Suprapubic skin (tissue), 4 donors: ENCODE data around the gene TNIK. TPM values are rescaled to one million over a fixed set of nuclear protein-coding genes. Genes with fewer than 3 reads are reported as not detected.

Source experiments
- DNase-seq, 2 donors: peaks; one replicate each; pipeline ENCODE4 v3.0.0-alpha.2; 2019; ENCODE audit warnings: low spot score in 2 of 2
- H3K27ac ChIP-seq: fragments of 200-600 bp; sonication (generic); one replicate; pipeline ENCODE4 v1.5.1; 2019
- H3K27me3 ChIP-seq: fragments of 200-600 bp; sonication (generic); one replicate; pipeline ENCODE4 v1.5.1; 2019
- H3K36me3 ChIP-seq: fragments of 200-600 bp; sonication (generic); one replicate; pipeline ENCODE4 v1.5.1; 2019
- H3K4me1 ChIP-seq: fragments of 200-600 bp; sonication (generic); one replicate; pipeline ENCODE4 v1.5.1; 2019
- H3K4me3 ChIP-seq: fragments of 200-600 bp; sonication (generic); one replicate; pipeline ENCODE4 v1.5.1; 2019; ENCODE audit warnings: mild to moderate bottlenecking
- H3K9me3 ChIP-seq: fragments of 200-600 bp; sonication (generic); one replicate; pipeline ENCODE4 v1.5.1; 2019
- EP300 ChIP-seq: sonication (generic); formaldehyde crosslinking; IDR thresholded peaks from one replicate; pipeline ENCODE4 v1.6.1; 2017; ENCODE audit warnings: antibody characterized with exemption
- POLR2A ChIP-seq, 2 donors: fragments of 450-650 bp; IDR thresholded peaks; one replicate each; pipeline ENCODE4 v1.6.1; 2017; ENCODE audit warnings: antibody characterized with exemption in 2 of 2, mild to moderate bottlenecking in 2 of 2, moderate library complexity in 2 of 2
- POLR2AphosphoS5 ChIP-seq, 3 donors: sonication (generic); formaldehyde crosslinking; IDR thresholded peaks; one replicate each; pipeline ENCODE4 v1.6.1; 2017; ENCODE audit warnings: antibody characterized with exemption in 3 of 3
- WGBS: methylation state at CpG from one replicate; pipeline ENCODE4 v1.1.5; 2018; 5-methylcytosine and 5-hydroxymethylcytosine counted together
- total RNA-seq, 4 donors: library from RNA; depleted of rRNA; stranded (reverse); fragments of >200 nt; gene quantifications; one replicate each; pipeline ENCODE4 v1.1.0, GENCODE V29; 2016
- TF ChIP-seq, protein P1 (sequence below), 2 donors: fragments of 200-600 bp in 1 of 2; fragments of 450-650 bp in 1 of 2; sonication (generic) in 1 of 2; IDR thresholded peaks; one replicate each; pipeline ENCODE4 v1.5.1; 2016 to 2019; ENCODE audit warnings: antibody characterized with exemption in 2 of 2, mild to moderate bottlenecking in 1 of 2, moderate library complexity in 1 of 2

TNIK gene
- total RNA-seq, 4 donors from 2014 or later, result 2.0 to 4.3 (median 3.1) TPM

GRCh38 chr3:171145798-171146197, 314.4 kb downstream of the TNIK start:
- DNase-seq, result no peak
- no peak overlapping the region for H3K4me3 ChIP-seq
- no peak for TF ChIP-seq POLR2AphosphoS5 (IDR thresholded peaks at IDR 0.05)
- TF ChIP-seq POLR2A (IDR thresholded peaks at IDR 0.05), result no peak
- TF ChIP-seq, protein P1, sequence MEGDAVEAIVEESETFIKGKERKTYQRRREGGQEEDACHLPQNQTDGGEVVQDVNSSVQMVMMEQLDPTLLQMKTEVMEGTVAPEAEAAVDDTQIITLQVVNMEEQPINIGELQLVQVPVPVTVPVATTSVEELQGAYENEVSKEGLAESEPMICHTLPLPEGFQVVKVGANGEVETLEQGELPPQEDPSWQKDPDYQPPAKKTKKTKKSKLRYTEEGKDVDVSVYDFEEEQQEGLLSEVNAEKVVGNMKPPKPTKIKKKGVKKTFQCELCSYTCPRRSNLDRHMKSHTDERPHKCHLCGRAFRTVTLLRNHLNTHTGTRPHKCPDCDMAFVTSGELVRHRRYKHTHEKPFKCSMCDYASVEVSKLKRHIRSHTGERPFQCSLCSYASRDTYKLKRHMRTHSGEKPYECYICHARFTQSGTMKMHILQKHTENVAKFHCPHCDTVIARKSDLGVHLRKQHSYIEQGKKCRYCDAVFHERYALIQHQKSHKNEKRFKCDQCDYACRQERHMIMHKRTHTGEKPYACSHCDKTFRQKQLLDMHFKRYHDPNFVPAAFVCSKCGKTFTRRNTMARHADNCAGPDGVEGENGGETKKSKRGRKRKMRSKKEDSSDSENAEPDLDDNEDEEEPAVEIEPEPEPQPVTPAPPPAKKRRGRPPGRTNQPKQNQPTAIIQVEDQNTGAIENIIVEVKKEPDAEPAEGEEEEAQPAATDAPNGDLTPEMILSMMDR (IDR thresholded peaks at IDR 0.05), result no peak
- H3K9me3 ChIP-seq, result no peaks in the 10 kb centered on the region
- H3K4me1 ChIP-seq, result no peaks in the 10 kb centered on the region
- no peaks in the 10 kb centered on the region for H3K36me3 ChIP-seq
- whole genome bisulfite sequencing, result over 99% methylated on average over 3 of the region's 3 CpGs
- no peak overlapping the region for H3K27ac ChIP-seq
- no peaks in the 10 kb centered on the region for H3K27me3 ChIP-seq

DNA sequence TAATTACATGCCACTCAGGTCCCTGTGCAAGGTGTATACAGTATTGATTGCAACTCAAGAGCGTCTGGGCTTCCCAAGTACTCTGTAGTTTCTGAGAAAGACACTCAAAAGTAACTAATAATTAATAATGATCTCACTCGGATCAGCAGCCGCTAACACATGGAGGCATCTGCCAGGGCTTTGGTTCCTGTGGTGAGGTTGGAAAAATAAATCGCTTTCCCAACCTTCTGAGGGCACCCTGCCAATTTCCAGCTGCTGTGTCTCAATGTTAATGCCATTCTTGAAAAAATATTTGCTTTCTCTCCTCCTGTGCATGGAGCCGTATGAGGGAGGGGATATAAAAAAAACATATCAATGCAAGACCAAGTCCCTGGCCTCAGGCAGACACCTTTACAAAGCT, 317.2 kb downstream of the TNIK start:
- Histone ChIP-seq H3K36me3 (no peaks in the 10 kb centered on the region), H3K27me3 (no peaks in the 10 kb centered on the region), H3K4me1 (no peaks in the 10 kb centered on the region), H3K4me3 (no peak overlapping the region), H3K9me3 (no peaks in the 10 kb centered on the region), H3K27ac (no peak overlapping the region)
- 45% methylated on average over 5 of the region's 5 CpGs for WGBS
- TF ChIP-seq POLR2AphosphoS5 (IDR thresholded peaks at IDR 0.05) (no peak), POLR2A (IDR thresholded peaks at IDR 0.05) (no peak), EP300 (no peak)
- TF ChIP-seq, protein P1 (IDR thresholded peaks at IDR 0.05), result no peak
- DNase-seq, result no peak

- Histone ChIP-seq H3K4me1 (no peaks in the 10 kb centered on the region), H3K27me3 (no peaks in the 10 kb centered on the region), H3K9me3 (no peaks in the 10 kb centered on the region), H3K27ac (no peak overlapping the region), H3K4me3 (no peak overlapping the region), H3K36me3 (no peaks in the 10 kb centered on the region)
- DNase-seq, result no peak
- TF ChIP-seq POLR2AphosphoS5 (IDR thresholded peaks at IDR 0.05), result no peak
- no peak for TF ChIP-seq POLR2A (IDR thresholded peaks at IDR 0.05)
- TF ChIP-seq EP300, result no peak
- TF ChIP-seq, protein P1 (IDR thresholded peaks at IDR 0.05), result no peak
- WGBS, result 97% methylated on average over 10 of the region's 10 CpGs
Measured at GRCh38 chr3:171140246-171140645, 320.0 kb downstream of the TNIK start.

- TF ChIP-seq POLR2A (IDR thresholded peaks at IDR 0.05) (no peak), POLR2AphosphoS5 (IDR thresholded peaks at IDR 0.05) (no peak), EP300 (no peak)
- TF ChIP-seq, protein P1 (IDR thresholded peaks at IDR 0.05), result no peak
- Histone ChIP-seq H3K27me3 (no peaks in the 10 kb centered on the region), H3K4me3 (no peak overlapping the region), H3K36me3 (no peaks in the 10 kb centered on the region), H3K27ac (no peak overlapping the region), H3K9me3 (no peaks in the 10 kb centered on the region), H3K4me1 (no peaks in the 10 kb centered on the region)
- DNase-seq, result no peak
- 97% methylated on average over 2 of the region's 2 CpGs for WGBS
Measured at GRCh38 chr3:171138027-171138426, 322.2 kb downstream of the TNIK start.

DNA sequence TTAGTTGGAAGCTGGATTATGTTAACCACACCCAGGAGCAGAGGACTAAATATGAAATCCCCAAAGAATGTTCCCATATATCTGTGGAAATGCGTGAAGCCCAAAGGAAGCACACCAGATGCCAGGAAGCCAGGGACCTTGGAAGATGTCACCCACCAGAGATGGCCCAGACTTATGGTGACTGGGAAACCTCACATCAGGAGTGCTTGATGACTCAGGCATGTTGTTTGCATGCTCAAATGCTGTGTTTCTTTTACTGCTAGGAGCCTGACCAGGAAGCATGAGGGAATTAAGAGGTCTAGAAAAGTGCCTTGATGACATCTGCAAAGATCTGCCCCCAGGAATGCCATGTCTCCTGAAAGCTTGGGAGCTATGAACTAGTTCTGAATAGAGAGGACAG, 324.7 kb downstream of the TNIK start:
- no peaks in the 10 kb centered on the region for H3K36me3 ChIP-seq
- no peaks in the 10 kb centered on the region for H3K9me3 ChIP-seq
- no peak overlapping the region for H3K27ac ChIP-seq
- no peaks in the 10 kb centered on the region for H3K27me3 ChIP-seq
- no peak overlapping the region for H3K4me3 ChIP-seq
- WGBS, result 92% methylated on average over 1 of the region's 1 CpG
- no peak for DNase-seq
- no peak for TF ChIP-seq POLR2A (IDR thresholded peaks at IDR 0.05)
- no peak for TF ChIP-seq POLR2AphosphoS5 (IDR thresholded peaks at IDR 0.05)
- no peak for TF ChIP-seq EP300
- TF ChIP-seq, protein P1 (IDR thresholded peaks at IDR 0.05), result no peak
- H3K4me1 ChIP-seq, result no peaks in the 10 kb centered on the region
